GM06990 (cell line): ENCODE results near the gene CD82.

ENCODE experiments used
- DNase-seq: peaks from one replicate; pipeline ENCODE4 v3.0.0-alpha.2; 2011; ENCODE audit not compliant: insufficient read length; ENCODE audit errors: extremely low read depth
- H3K27me3 ChIP-seq: replicated peaks from 2 replicates; pipeline ENCODE4 v1.6.0; 2011; ENCODE audit warnings: low read length; ENCODE audit not compliant: control insufficient read depth, insufficient read depth
- H3K36me3 ChIP-seq: 2 replicates; pipeline ENCODE4 v1.5.1; 2011; ENCODE audit warnings: low read length; ENCODE audit not compliant: control insufficient read depth, insufficient read depth
- H3K4me3 ChIP-seq: replicated peaks from 2 replicates; pipeline ENCODE4 v1.5.1; 2011; ENCODE audit warnings: low read depth, mild to moderate bottlenecking, control low read depth, low read length
- TF ChIP-seq, protein P1 (sequence below): IDR thresholded peaks from 2 replicates; pipeline ENCODE4 v1.5.1; 2011; ENCODE audit warnings: low read length, control low read depth, mild to moderate bottlenecking, inconsistent platforms; ENCODE audit not compliant: insufficient read depth, poor library complexity, severe bottlenecking

Gene CD82

DNA sequence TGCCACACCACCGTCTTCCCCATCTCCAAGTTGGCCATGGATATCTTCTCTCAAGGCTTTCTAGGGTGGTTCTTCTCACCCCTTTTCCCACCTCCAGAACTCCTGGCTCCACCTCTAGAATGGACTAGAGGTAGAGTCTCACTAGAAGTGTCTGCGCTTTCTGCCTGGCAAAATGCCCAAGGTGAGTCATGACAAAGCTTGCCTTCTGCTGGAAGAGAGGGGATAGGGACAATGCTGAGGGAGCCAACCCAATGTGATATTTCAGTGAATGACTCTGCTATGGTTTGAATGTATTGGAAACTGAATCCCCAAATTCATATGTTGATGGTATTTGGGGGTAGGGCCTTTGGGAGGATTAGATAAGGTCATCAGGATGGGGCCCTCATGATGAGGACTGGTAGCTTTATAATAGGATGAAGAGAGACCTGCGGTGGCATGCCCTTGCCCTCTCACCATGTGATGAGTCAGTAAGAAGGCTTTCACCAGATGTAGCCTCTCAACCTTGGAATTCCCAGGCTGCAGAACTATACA lies 4.1 kb upstream of the CD82 start:
- H3K36me3 ChIP-seq: no peaks in the 10 kb centered on the region
- TF ChIP-seq, protein P1, sequence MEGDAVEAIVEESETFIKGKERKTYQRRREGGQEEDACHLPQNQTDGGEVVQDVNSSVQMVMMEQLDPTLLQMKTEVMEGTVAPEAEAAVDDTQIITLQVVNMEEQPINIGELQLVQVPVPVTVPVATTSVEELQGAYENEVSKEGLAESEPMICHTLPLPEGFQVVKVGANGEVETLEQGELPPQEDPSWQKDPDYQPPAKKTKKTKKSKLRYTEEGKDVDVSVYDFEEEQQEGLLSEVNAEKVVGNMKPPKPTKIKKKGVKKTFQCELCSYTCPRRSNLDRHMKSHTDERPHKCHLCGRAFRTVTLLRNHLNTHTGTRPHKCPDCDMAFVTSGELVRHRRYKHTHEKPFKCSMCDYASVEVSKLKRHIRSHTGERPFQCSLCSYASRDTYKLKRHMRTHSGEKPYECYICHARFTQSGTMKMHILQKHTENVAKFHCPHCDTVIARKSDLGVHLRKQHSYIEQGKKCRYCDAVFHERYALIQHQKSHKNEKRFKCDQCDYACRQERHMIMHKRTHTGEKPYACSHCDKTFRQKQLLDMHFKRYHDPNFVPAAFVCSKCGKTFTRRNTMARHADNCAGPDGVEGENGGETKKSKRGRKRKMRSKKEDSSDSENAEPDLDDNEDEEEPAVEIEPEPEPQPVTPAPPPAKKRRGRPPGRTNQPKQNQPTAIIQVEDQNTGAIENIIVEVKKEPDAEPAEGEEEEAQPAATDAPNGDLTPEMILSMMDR: no peak
- no peak overlapping the region for H3K4me3 ChIP-seq
- no peak for DNase-seq
- H3K27me3 ChIP-seq: no peaks in the 10 kb centered on the region

DNA sequence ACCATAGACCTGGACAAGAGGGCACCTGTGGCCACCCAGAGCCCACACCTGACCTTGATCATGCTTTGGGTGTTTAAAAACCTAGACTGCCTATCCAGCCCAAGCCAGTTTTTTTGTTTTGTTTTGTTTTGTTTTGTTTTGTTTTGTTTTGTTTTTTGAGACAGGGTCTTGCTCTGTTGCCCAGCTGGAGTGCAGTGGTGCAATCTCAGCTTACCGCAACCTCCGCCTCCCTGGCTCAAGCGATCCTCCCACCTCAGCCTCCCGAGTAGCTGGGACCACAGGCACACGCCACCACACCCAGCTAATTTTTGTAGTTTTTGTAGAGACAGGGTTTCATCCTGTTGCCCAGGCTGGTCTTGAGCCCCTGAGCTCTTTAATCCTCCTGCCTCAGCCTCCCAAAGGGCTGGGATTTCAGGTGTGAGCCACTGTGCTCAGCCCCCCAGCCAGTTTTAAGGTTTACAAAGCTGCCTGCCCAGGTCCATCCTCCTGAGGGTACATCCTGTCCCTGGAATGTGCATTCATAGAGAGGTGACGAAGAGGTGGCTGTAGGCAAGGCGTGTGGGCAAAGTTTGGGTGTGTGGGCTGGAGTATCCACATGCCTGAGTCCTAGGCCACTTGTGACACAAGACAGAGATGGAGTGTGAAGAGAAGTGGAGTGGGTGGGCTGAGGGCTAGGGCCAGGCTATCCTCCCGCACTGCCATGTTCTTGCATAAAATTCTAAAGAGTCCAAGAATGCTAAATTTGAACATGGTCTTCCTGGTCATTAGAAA lies 3.3 kb upstream of the CD82 start:
- no peak overlapping the region for H3K4me3 ChIP-seq
- H3K27me3 ChIP-seq: no peaks in the 10 kb centered on the region
- TF ChIP-seq, protein P1: no peak
- no peaks in the 10 kb centered on the region for H3K36me3 ChIP-seq
- no peak for DNase-seq

DNA sequence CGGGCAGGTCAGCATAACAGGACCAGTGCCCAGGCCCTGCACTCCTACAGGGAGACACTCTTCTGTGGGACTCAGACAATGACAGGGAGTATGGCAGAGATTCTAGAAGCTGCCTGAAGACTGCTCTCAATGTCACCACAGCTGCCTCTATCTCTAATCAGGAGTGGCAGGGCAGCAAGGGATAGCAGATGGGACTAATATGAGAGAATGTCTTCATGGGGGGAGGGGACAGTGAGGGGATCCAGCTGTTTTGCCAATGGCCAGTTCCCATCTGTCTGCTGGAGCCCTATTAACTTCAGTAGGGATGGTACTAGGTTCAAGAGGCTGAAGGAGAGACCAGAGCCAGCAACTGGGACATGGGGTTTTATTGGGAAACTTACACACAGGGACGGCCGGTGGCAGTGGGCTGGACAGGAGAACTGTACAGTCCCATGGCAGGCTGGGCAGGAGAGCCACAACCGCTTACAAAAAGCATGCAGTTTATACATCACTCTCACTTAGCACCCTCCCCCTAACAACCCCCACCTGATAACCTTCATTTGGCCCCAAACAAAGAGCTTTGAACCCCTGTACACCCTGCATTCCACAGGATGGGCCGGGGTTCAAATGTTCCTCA lies 2.5 kb upstream of the CD82 start:
- H3K36me3 ChIP-seq: no peaks in the 10 kb centered on the region
- TF ChIP-seq, protein P1: no peak
- H3K27me3 ChIP-seq: no peaks in the 10 kb centered on the region
- H3K4me3 ChIP-seq: no peak overlapping the region
- DNase-seq: no peak

DNA sequence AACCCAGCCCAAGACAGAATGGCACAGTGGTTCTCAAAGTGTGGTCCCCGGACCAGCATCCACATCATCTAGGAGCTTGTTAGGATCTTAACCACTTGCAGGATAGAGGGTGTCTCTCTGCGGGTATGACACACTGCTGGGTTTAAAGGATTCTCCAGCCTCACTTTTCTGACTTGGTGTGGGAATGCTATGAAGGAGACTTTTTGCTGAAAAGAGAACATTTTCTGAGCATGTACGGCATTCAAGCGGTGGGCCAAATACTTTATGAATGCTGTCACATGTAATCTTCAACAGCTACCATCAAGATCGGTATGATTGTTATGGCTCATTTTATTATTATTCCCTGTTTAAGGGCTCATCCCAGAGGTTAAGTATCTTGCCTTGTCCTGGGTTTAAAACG lies 1.8 kb upstream of the CD82 start:
- DNase-seq: no peak
- Histone ChIP-seq H3K27me3 (no peaks in the 10 kb centered on the region), H3K4me3 (no peak overlapping the region), H3K36me3 (no peaks in the 10 kb centered on the region)
- TF ChIP-seq, protein P1: no peak

DNA sequence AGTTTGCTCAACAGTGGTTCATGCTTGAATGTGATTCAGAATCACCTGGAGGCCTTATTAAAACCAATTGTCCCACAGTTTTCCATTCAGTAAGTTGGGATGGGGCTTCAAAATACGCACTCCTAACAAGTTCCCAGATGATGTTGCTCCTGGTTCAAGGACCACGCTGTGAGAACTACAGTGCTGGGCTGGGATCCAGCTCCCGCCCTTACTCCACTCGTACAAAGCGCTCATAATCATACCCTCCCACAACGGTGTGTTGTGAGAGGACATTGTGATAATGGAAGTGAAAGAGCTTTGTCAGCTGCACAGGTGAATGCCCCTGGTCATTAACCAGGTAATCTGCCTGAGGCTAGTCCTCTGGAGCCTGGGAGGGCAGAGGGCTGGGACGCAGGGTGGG lies 1.3 kb upstream of the CD82 start:
- TF ChIP-seq, protein P1: no peak
- no peaks in the 10 kb centered on the region for H3K36me3 ChIP-seq
- no peak overlapping the region; the same call in 1 of the 2 replicates for H3K4me3 ChIP-seq
- H3K27me3 ChIP-seq: no peaks in the 10 kb centered on the region
- no peak for DNase-seq
